Raji (cell line): ENCODE measurements around the gene PRIMPOL.

ENCODE experiments used
- POLR2A ChIP-seq: IDR thresholded peaks from 2 replicates; pipeline ENCODE4 v1.6.1; 2011; ENCODE audit warnings: low read depth, low read length, control low read depth; ENCODE audit not compliant: insufficient read depth

The PRIMPOL gene, protein sequence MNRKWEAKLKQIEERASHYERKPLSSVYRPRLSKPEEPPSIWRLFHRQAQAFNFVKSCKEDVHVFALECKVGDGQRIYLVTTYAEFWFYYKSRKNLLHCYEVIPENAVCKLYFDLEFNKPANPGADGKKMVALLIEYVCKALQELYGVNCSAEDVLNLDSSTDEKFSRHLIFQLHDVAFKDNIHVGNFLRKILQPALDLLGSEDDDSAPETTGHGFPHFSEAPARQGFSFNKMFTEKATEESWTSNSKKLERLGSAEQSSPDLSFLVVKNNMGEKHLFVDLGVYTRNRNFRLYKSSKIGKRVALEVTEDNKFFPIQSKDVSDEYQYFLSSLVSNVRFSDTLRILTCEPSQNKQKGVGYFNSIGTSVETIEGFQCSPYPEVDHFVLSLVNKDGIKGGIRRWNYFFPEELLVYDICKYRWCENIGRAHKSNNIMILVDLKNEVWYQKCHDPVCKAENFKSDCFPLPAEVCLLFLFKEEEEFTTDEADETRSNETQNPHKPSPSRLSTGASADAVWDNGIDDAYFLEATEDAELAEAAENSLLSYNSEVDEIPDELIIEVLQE

DNA sequence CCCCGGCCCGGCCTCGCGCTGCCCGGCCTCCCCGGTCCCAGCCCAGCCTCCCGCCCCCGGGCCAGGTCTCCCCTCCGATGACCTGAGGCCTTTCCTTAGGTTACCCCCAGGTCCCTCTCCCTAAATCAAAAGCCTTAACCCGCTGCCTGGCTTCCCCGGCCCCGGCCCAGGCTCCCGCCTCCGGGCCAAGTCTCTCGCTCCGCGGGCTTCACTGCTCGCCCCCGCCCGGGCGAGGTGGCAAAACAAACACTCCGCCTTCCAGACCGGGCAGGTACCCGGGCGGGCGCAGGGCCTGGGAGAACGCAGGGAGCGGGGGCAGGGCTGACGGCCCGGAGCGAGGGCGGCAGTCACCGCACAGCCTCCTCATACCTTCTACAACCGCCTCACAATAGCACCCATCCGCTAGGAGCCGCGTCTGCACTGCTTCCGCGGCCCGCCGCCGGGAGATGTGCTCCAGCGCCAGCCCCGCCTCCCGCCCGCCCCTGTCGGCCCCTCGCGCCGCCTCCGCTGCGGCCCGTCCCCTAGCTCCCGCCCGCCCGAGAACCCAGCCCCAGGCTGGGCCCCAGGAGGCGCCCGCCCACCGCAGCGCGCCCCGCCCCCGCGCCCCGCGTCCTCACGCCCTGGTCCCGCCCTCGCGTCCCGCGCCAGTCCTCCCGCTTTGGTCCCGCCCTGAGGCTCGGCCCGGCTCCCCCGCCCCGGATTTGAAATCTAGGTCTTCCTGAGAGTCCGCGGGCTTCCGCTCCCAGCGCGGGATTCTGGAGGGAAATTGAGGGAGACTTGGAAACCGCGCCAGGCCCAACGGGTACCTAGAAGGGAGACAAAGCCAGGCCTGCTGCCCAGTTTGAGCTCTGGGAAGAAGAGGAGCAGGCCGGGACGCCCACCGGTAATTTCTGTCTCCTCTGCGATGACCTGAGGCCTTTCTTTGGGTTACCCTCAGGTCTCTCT lies at the start of gene PRIMPOL, which contains the start of gene CASP3:
Gene PRIMPOL (plus strand): TSS at position 713 of the 945 bp plus-strand sequence. CDS start 7,403 bp downstream, outside the sequence.
Gene CASP3 (minus strand): TSS at position 422 of the 945 bp plus-strand sequence. CDS start 10,994 bp downstream, outside the sequence.
- TF ChIP-seq POLR2A: peak; percentile 95

DNA sequence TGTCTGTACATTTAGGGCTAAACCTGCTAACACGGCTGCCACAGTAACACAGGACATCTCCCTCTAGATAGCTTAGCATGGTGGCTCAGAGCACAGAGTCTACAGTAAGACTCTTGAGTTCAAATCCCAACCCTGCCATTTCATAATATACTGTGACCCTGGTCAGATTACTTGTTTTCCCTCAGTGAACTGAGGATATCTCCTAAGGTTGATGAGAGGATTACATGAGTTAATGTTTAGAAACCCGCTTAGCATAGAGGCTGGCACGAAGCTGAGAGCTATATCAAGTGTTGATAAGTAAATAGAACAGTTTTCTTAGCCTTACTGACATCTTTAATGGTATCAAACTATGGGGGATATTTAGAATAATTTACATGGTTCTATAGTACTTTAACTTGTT lies 37.5 kb upstream of the PRIMPOL start:
- no peak for TF ChIP-seq POLR2A

DNA sequence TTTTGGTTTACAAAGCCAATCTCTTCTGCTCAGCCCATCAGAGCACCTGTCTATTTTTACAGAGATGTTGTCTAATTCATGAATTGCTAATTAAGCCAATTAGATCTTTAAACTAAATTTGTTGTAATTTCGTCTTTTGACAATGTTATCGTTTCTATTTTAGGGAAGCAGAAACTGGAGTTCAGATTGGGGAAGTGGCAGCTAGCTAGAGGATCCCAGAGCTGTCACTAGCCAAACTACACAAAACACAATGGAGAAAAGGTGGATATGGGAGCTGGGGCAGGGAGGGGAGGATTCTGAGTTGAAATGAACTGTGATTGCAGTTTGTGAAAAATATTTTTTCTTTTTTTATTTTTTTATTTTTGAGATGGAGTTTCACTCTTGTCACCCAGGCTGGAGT lies 36.1 kb upstream of the PRIMPOL start:
- no peak for TF ChIP-seq POLR2A

DNA sequence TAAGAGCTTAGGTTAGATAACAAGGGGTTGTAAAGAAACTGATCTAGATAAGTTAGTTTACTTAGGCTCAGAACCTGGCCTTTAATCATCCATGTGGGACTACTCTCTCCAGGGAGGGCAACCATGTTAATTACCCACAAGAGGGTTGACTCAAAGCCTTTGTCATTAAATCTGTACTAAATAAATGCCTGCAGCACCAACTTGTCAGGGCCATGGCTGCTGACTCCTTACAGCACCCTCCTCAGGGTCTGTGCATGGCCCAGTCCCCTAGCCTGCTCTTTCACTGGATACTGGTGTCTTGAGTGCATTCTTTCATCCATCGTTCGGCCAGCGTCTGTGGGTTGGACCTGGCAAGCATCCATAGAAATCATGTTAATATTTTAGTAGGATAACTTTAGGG lies 35.0 kb upstream of the PRIMPOL start:
- TF ChIP-seq POLR2A: no peak

DNA sequence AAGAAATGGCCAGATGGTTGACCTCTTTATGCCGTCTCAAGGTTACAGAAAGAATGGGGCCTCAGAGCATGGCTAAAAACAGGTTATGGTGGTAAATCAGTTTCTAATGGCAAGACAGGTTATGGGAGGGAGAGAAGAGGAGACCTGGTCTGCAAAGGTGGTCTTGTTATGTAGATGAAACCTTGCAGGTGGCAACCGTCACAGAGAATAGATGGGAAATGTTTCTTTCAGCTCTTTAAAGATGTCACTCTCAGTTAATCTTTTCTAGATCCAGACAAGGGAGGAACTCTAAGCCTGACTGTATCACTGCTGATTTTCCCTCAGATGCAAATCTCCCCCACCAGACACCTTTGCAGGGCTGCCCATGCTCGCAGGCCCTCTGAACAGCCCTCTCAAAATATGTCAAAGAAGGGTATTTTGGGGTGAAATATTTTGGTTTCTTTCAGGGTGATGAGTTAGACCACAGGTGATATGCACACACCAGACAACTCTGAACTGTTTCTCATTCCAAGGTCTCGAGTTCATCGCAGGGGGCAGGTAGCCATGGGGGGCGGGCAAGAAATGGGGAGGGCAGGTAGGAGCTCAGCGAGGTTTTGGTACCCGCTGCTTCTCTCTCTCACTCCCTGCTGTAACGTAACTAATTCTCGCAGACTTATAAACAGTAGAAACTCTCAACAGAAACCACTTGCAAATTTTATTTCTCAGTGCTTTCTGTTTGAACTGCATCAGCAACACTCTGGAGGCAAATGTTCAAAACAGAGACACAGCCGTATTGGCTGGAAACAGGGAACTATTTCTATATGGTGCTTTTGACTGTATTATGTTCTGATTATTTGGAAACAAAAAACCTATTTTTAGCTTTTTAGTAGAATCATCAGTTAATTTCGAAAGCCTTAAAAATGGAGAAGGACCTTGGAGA lies 32.6 kb upstream of the PRIMPOL start:
- TF ChIP-seq POLR2A: no peak

DNA sequence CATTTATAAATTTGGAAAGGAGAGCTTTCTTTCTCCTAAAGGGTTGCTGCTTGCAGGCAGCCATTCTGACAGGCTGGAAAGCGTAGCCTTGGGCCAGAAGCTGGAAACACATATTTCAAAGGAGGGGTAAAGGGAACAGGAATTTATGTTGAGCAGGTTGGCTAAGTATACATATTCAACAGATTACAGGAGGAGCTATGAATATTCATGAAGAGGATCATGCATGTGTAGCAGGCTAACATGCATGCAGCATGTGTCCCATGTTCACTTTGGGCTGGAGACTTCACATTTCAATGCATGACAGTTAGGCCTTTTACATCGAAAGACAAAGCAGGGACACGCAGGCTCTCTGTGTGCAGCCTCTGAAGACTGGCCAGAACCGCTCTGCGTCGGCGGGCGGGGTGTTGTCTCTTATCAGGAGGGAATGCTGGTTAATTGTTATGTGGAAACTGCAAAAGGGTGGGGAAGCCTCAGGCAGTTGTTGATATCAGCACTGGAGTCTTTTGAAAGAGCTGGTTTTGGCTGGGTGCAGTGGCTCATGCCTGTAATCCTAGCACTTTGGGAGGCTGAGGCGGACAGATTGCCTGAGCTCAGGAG lies 31.8 kb upstream of the PRIMPOL start:
- TF ChIP-seq POLR2A: no peak

DNA sequence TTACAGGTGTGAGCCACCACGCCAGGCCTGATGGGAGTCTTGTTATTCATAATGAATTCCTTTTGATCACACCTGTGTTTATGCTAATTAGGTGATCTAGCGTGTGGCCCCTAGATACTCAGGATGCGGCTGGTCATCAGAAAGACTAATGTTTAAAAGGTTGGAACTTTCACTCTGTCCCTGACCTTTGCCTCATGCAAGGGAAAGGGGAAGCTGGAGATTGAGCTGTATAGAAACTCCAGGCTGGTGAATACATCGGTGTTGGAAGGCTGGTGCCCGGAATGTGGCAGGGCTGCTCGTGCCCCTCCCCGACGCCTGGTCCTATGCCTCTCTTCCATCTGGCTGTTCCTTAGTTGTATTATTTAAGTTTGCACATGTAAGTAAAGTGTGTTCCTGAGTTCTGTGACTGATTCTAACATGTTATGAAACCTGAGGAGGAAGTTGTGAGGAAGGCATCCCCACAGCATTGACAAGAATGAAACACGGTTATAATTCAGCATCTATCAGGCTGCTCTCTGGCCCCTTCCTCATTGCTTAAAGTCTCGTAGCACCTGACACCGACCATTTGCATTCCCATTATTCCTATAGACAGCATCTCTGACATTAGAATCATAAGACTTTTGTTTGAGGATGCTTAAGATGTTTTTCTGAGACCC lies 29.2 kb upstream of the PRIMPOL start:
- no peak for TF ChIP-seq POLR2A

DNA sequence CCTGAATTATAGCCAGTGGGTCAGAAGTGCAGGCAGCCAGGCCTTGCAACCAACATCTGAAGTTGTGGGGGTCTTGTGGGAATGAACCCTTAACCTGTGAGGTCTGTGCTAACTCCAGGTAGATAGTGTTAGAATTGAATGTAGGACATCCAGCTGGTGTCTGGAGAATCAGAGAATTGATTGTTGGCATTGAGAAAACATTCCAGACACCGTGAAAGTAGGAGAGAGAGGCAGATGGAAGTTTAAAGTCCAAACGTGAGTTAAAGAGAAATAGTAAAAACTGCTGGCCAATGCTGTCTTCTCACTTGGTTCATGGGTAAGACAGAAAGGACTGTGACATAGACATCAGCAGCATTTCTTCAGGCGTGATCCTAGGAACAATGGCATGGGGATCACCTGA lies 28.0 kb upstream of the PRIMPOL start:
- TF ChIP-seq POLR2A: no peak

DNA sequence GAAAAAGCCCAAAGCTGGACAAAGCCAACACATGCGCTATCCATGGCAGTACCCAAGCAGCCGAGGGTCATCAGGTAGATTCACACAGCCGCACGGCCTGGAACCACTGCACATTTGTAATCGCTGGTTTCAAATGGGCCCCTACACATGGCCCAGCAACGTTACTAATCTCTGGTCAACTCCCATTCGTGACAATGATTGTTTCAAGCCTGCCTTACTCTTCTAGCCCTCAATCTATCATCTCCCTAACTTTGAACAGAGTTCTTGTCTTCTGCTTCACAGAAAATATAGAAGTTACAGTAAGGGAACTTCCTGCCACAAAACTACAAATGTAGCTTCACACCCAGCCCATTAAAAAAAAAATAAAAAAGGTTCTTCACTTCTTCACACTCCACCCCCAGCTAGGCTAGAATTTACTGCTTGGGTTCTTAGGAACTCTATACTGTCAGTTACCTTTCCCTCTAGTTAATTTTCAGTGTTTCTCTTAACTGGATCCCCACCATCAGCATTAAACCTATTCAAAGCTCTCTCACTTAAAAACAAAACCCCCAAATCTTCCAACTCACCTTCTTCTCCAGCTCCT lies 24.5 kb upstream of the PRIMPOL start:
- no peak for TF ChIP-seq POLR2A

DNA sequence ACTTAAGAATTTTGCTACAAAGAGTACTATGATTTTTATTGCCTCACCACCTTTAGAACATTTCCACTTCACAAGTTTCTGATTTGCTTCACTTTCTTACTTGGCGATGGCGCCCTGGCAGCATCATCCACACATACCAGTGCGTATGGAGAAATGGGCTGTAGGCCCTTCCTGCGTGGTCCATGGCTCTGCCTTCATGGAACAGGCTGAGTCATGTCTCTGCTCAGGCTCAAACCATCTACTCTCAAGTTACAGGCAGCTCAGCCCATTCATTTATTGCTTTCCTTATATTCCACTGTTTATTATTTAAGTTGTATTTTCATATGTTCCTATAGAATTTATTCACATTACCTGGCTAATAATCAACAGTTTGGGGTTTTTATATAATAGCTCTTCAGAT lies 21.4 kb upstream of the PRIMPOL start:
- TF ChIP-seq POLR2A: no peak

DNA sequence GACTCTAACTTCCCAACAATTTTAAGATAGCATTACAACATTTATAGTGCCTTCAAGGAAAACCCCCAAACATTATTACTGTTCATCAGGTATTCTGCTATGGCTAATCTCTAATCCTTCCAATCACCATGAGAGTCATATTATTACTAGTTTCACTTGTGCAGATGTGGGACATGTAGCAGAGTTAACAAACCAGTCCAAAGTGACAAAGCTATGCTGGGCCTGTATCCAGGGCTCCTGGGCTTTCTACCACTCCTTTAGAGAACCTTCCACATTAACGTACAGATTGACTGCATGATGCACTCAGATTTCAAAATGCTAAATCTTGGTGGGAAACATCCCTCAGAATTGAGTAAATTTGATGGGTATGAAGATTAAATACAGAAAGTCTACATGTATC lies 16.7 kb upstream of the PRIMPOL start:
- TF ChIP-seq POLR2A: no peak

DNA sequence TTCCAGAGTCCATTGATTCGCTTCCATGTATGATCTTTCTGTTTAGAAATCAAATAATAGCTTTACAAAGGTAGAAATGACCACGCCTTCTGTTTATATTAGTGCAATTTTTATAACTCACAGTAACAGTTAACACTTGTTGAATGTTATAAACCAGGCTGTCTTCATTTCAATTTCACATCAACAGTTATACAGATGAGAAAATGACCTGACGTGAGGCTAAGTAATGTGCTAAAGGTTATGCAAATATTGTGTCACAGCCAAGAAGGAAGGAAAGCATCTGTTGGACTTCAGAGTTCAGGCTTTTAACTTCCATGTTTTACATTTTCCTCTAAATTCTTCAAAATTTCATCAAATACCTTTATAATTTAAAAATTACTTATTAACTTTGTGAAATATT lies 14.2 kb upstream of the PRIMPOL start:
- no peak for TF ChIP-seq POLR2A

DNA sequence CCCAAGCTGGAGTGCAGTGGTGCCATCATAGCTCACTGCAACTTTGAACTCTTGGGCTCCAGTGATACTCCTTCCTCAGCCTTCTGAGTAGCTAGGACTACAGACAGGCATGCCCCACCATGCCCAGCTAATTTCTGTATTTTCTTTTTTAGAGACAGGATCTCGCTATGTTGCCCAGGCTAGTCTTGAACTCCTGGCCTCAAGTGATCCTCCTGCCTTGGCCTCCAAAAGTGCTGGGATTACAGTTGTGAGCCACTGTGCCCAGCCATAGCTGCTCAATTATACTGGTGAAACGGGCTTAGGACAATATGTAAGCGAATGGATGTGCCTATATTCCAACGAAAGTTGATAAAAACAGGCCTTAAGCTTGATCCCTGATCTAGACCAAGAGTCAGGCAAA lies 13.4 kb upstream of the PRIMPOL start:
- no peak for TF ChIP-seq POLR2A

DNA sequence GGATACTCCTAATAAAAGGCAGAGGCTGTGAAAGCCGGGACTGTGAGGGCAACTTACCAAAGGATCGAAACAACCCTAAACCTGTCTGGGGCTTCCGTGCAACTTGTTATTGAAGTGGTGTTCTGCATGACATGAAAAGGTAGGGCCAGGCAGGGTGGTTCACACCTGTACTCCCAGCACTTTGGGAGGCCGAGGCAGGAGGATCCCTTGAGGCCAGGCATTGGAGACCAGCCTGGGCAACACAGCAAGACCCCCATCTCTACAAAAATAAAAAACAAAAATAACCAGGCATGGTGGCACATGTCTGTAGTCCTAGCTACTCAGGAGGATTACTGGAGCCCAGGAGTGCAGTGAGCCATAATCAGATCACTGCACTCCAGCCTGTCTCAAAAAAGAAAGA lies 12.6 kb upstream of the PRIMPOL start:
- no peak for TF ChIP-seq POLR2A

DNA sequence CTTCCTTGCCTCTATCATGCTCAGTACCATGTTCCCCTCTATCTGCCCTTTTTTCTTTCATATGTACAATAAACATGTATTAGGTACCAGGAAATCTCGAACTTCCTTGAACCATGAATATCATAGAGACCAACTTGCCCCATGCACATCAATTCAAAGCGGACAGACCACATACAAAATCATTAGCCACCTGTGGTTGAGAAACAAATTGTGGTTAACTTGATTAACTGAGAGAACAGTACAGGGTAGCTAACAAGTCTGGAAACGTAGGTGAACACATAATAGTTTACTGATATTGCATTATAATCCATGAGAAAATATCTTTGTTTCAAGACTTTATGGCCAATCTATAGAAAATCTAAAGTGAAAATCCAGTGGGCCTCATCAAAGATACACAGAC lies 8.5 kb upstream of the PRIMPOL start:
- TF ChIP-seq POLR2A: no peak
